HG03066 (cell line): ENCODE data around the gene PEF1.

Experiments
- ATAC-seq: cut with Tn5 transposase; IDR thresholded peaks from one replicate; pipeline ENCODE4 v1.9.1; 2021; ENCODE audit warnings: low read depth; ENCODE audit not compliant: unreplicated experiment

PEF1 gene

GRCh38 chr1:31644560-31645273 lies at the start of gene PEF1:
PEF1 (minus strand) TSS chr1:31644876; CDS start chr1:31644864, 12 bp downstream.
- ATAC-seq = peak; percentile 83

DNA sequence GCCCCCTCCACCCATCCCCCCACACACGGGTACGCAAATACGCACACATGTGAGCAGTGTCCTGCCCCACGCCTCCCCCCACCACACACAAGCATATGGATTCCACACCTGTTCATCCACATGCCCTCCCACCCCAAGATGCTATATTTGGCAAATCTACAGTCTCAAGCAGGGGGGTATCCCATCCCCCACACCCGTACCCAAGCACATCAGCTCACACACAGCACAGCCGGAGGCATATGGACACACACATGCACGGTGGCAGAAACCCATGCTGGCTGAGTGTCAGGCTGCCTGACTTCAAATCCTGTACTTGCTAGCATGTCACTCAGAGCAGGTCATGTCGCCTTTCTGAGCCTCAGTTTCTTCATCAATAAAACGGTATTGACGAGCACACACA lies 48.6 kb upstream of the PEF1 start:
- no peak for ATAC-seq

- no peak for ATAC-seq
Observed at GRCh38 chr1:31691951-31692350, 47.3 kb upstream of the PEF1 start.

DNA sequence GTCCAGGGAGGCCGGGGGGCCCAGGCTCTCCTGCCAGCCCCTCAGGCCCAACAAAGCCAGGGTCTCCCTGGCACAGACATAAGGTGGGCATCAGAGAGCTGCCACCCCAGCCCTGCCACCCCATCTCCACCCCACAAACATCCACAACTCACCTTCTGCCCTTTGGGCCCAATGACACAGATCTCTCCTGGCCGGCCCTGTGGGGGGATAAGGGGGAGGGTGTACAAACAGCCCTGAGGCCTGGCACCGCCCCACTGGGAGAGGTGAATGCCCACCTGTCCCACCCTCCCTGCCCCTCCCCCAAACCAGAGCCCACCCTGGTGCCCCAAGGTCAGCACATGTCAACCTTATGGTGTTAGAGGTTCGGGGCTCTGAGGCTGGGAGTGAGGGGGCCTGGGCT lies 46.8 kb upstream of the PEF1 start:
- no peak for ATAC-seq

DNA sequence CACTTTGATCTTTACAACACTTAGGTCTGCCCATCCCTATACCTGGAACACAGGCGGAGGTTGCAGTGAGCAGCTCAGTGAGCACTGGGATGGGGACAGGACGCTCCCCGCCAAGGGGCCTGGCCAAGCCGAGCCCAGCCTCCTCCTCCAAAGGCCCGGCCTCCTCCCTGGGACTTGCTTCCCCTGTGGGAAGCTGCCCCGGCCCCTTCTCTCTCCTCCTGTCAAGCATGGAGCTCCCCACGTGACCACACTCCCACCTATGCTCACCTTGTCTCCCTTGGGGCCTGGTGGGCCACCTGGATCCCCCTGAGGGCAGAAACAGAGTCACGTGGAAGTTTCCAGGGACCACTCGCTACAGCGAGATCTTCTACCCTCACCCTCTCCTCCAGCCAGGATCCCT lies 46.2 kb upstream of the PEF1 start:
- ATAC-seq = no peak

GRCh38 chr1:31689854-31690253 lies 45.2 kb upstream of the PEF1 start:
- no peak for ATAC-seq

DNA sequence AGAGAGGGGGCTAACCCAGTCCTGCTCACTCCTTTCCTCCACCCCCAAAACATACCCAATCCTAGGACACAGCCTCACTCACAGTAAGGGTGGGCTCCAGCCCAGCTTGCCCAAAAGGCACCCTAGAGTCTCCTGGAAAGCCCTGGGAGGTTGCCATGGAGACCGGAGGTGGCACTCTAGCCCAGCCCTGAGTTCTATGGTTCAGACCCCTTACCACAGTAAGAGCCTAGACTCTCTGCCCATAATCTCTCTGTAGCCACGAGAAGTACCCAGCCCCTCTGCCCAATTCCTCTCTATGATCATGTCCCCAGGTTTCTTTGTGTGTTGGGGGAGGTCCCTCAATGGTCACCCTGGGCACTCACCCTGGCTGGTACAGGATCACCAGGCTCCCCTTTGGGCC lies 44.7 kb upstream of the PEF1 start:
- no peak for ATAC-seq

DNA sequence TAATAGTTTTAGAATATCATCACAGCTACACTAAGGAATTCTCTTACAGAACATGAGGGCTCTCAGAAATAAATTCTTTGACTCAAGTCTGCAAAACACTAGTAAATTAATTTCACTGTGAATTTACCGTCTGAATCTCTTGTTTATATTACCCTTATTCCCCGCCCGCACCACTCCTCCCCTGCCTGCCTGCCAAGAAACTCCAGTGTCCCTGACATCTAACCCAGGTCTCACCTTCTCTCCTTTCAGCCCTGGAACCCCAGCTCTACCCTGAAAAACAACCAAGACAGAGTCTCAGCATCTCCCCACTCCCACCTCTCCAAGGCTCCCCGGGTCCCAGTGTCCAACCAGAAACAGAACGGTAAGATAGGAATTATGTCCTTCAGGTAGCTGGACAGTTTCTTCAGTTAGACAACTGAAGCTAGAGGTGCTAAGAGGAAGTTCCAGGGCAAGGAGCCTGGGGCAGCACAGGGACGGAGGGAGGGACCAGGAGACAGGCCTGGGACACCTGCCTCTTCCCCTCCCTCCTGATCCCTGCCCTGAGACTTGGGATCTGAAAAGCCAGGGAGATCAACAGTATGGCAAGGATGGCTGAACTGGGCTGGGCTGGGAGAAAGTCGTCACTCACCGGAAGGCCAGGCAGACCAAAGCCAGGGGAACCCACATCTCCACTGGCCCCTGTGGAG lies 43.7 kb upstream of the PEF1 start:
- ATAC-seq = no peak

- ATAC-seq = no peak
Observed at GRCh38 chr1:31687601-31688000, 42.9 kb upstream of the PEF1 start.

GRCh38 chr1:31685795-31686194 lies 41.1 kb upstream of the PEF1 start:
- no peak for ATAC-seq

- ATAC-seq = no peak
Observed at GRCh38 chr1:31683997-31684396, 39.3 kb upstream of the PEF1 start.

- ATAC-seq = no peak
Observed at GRCh38 chr1:31681415-31681814, 36.7 kb upstream of the PEF1 start.

- ATAC-seq = no peak
Observed at GRCh38 chr1:31679676-31680230, 35.1 kb upstream of the PEF1 start.

DNA sequence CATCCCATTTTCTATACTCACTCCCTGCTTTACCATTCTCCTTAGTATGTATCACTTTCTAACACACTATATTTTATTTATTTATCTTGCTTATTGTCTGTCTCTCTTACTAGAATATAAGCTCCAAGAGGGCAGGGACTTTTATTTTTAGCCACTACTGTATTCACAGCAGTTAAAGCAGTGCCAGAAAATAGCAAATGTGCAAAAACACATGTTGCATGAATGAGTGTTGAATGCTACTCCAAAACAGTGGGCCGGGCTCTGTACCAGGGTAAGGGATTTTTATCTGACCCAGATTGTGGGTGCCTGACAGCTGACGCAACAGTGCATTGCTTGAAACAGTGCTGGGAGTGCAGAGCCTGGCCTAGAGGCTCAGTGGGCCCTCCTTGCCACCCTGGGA lies 34.4 kb upstream of the PEF1 start:
- ATAC-seq = no peak

DNA sequence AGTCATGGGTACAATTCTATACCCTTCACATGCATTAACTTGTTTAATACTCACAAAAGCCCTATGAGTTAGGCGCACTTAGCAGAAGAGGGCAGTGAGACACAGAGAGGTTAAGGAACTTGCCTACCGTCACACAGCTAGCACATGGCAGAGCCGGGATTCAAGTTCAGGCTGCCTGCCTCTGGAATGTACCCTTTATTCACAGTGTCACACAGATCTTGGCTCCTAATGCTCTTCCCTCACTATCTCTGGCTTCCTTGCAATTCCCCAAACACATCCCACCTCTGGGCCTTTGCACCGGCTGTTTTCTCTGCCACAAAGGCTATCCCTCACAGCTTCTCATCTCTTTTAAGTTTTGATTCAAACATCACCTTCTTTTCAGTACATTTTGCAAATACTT lies 34.0 kb upstream of the PEF1 start:
- ATAC-seq = no peak

DNA sequence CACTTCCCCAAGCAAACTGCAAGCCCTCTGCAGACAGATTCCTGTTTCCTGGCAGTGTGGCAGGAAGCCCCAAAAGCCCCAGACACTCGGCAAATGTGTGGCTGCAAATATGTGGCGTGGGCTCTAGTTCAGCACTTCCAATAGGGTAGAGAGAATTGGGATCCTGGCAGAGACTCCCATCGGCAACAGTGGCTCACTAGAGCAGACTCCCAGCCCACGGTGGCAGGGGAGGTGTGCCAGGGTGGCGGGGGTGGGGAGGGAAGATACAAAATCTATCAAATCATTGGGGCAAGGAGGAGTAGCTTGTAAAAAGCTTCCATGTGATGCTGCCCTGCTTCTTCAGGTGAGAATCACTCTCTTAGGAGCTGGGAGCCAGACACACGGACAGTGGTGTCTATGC lies 33.3 kb upstream of the PEF1 start:
- no peak for ATAC-seq

DNA sequence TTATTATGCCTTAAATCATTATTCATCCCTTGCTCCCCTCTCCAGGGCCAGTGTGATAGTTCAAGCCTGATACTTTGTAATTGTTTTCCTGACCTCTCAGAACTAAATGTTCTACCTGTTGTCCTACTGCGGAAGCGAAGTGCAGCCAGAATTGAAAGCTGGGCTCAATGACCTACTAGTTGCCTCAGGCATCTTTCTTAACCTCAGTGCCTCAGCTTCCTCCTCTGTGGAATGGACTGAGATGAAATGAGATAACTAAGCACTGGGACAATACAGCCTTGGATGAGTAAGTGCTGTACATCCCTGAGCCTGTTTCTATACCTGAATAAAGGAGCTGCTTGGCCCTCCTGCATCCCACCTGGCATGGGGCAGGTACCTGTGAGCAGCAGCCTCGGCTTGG lies 32.7 kb upstream of the PEF1 start:
- no peak for ATAC-seq

GRCh38 chr1:31675756-31676155 lies 31.1 kb upstream of the PEF1 start:
- ATAC-seq = no peak

DNA sequence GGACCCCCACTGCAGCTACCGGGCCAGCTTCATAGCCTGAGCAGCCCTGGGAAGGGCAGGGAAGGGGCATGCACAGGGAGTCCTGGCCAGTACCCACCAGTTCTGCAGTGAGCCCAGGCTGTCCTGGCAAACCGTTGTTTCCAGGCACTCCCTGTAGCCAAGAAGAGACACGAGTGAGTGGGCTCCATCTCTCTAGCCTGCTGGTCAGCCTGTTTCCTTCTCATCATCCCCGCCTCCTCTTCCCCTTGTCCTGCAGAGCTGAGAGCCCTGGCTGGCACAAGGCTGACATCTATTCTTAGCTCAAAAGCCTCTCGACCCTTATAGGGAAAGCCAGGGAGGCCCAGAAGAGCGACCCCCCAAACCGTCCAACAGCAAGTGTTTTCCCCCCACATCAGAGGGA lies 30.5 kb upstream of the PEF1 start:
- no peak for ATAC-seq

DNA sequence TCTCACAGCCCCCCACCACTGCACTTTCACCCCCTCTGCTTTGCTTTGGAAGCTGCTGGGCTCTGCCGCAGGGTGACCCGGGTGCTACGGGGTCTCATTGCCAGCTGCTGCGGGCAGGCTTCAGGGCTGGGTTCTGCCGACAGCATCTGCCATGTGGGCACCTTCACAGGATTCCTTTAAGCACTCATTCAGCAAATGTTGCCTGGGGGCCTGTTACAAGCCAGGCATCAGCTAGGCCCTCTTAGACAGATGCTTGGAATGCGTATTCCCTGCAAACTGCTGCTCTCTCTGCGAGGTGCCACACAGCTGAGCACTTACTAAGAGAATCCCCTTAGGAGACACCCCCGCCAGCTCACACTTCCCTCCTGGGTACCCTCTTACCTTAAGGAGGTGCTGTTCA lies 29.9 kb upstream of the PEF1 start:
- no peak for ATAC-seq

GRCh38 chr1:31673433-31673832 lies 28.8 kb upstream of the PEF1 start:
- ATAC-seq = no peak

DNA sequence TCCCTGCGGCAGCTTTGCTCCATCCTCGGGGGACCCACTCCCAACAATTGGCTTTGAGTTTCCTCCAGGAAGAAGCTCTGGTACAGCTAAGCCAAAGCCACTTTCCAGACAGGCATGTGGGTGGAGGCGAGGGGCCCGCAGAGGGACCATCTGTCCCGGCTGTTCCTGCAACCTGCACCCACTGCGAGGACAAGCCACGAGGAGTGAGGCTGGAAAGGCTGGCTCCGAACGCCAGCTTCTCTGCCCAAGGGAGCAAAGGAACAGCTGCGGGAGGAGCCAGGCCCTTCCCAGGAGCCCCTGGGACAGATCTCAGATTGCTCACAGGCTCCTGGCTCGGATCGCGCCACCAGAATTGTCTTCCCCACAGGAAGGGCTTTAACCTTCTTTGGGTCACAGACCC lies 28.3 kb upstream of the PEF1 start:
- no peak for ATAC-seq
